ENCODE results near the gene ITPR1.

Gene ITPR1

DNA sequence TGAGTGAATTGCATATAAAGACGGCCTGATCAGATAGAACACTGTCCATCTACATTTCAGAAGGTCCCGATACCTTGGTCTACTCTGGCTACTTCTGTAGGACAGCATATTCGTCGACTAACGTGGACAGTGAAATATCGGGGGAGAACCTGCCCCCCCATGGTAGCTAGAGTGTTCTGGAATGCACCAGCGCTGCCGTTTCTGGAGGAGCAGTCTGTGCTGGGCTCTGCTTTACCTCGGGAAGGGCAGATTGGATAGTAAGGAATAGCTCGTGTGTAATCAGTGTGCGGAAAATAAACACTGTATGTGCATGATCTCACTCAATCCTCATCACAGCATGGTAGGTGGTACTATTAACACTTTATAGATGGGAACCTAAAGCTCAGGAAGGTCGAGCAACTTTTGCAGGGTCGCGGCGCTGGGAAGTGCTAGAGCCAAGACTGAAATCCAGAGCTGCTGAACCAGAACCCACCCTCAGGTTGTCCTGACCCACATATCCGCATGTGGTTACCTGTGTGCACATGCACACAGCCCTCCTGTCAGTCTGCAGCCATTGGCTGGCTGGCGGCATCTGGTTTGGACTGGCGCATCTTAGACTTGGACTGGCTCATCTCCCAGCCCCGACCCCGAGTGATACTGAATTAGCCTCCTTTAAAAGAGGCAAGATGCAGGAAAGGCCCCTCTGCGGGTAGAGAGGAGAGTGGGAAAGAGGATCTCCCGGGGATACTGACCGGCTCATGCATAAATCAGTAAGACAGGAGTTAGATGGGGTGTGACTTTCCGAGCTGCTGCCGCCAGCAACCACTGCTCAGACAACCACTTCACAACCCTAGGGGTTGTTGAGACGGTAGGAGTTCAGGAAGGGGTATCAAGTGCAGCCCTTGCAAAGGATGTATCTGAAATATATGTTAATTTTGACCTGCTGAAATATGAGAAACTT, 331.1 kb downstream of the ITPR1 start:
- TF ChIP-seq TAF1 (IDR thresholded peaks at IDR 0.05; ENCODE audit: borderline replicate concordance, insufficient read depth, low read length): no peak
- no peak for TF ChIP-seq POLR2AphosphoS5 (IDR thresholded peaks at IDR 0.05; ENCODE audit: low read depth, low read length)
- TF ChIP-seq, protein P1, sequence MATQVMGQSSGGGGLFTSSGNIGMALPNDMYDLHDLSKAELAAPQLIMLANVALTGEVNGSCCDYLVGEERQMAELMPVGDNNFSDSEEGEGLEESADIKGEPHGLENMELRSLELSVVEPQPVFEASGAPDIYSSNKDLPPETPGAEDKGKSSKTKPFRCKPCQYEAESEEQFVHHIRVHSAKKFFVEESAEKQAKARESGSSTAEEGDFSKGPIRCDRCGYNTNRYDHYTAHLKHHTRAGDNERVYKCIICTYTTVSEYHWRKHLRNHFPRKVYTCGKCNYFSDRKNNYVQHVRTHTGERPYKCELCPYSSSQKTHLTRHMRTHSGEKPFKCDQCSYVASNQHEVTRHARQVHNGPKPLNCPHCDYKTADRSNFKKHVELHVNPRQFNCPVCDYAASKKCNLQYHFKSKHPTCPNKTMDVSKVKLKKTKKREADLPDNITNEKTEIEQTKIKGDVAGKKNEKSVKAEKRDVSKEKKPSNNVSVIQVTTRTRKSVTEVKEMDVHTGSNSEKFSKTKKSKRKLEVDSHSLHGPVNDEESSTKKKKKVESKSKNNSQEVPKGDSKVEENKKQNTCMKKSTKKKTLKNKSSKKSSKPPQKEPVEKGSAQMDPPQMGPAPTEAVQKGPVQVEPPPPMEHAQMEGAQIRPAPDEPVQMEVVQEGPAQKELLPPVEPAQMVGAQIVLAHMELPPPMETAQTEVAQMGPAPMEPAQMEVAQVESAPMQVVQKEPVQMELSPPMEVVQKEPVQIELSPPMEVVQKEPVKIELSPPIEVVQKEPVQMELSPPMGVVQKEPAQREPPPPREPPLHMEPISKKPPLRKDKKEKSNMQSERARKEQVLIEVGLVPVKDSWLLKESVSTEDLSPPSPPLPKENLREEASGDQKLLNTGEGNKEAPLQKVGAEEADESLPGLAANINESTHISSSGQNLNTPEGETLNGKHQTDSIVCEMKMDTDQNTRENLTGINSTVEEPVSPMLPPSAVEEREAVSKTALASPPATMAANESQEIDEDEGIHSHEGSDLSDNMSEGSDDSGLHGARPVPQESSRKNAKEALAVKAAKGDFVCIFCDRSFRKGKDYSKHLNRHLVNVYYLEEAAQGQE (IDR thresholded peaks at IDR 0.05; ENCODE audit: insufficient read depth in 1 of 2, low read depth in 2 of 2, low read length in 2 of 2): no peak
- TF ChIP-seq FOXP2 (optimal IDR thresholded peaks at IDR 0.05; ENCODE audit: borderline replicate concordance, extremely low read depth, extremely low read length, insufficient read depth): no peak
- TF ChIP-seq SIN3A (IDR thresholded peaks at IDR 0.05; ENCODE audit: borderline replicate concordance, insufficient read depth, low read length): no peak

DNA sequence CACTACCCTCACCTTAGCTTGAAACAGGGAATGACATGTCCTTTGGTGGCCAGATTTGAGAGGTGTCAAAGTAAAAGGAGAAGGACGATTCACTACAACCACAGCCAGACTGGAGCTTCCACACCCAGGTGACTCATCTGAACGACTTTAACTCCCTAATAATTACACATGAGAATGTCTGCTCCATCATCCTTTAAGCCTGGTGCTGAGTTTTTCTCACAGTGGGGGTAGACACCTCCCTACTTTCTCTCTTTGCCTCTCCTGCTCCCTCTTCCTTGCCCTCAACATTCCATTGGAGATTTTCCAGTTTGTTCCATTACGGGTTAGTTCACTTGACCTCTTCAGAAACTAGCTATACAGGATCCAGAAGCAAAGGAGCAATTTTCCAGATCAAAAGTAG, 331.8 kb downstream of the ITPR1 start:
- TF ChIP-seq SIN3A (IDR thresholded peaks at IDR 0.05; ENCODE audit: borderline replicate concordance, insufficient read depth, low read length): no peak
- TF ChIP-seq TAF1 (IDR thresholded peaks at IDR 0.05; ENCODE audit: borderline replicate concordance, insufficient read depth, low read length): no peak
- TF ChIP-seq, protein P1 (IDR thresholded peaks at IDR 0.05; ENCODE audit: insufficient read depth in 1 of 2, low read depth in 2 of 2, low read length in 2 of 2): no peak

DNA sequence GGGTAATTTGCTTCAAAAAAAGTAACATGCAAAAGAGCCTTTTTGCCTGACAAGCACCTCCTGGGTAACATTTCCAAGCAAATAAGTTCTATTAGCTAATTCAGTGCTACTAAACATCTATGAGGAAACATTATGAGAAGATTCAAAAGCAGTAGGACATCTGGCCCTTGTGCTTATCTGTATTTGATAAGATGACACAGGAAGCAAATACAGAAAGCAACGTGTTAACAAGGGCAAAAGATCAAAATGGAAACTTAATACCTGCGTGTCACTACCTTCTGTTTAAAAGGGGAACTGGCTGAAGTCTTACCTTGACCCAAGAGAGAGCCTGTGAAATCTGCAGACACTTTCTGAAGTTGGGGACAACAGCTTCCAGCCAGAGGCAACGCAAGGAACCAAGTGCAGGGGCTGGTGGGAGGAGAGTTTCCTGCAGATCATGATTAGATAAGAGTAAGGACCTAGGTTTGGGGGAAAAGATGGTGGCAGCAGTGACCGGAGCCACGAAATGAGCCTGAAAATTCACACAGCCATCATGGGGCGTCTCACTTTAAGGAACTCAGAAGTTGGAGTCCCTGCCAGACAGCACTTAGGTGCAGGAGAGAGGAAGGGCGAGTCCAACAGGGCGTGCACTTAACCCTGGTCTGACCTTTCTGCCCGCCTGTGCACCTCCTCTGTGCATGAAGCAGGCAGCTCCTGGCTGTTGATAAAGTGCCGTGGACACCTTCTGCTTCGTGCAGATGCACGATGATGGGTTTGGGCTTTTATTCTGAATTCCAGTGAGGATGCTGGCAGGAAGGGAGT, 332.5 kb downstream of the ITPR1 start:
- TF ChIP-seq TAF1 (IDR thresholded peaks at IDR 0.05; ENCODE audit: borderline replicate concordance, insufficient read depth, low read length) (no peak), POLR2AphosphoS5 (IDR thresholded peaks at IDR 0.05; ENCODE audit: low read depth, low read length) (no peak), SIN3A (IDR thresholded peaks at IDR 0.05; ENCODE audit: borderline replicate concordance, insufficient read depth, low read length) (no peak), FOXP2 (optimal IDR thresholded peaks at IDR 0.05; ENCODE audit: borderline replicate concordance, extremely low read depth, extremely low read length, insufficient read depth) (no peak)
- TF ChIP-seq, protein P1 (IDR thresholded peaks at IDR 0.05; ENCODE audit: insufficient read depth in 1 of 2, low read depth in 2 of 2, low read length in 2 of 2): no peak

DNA sequence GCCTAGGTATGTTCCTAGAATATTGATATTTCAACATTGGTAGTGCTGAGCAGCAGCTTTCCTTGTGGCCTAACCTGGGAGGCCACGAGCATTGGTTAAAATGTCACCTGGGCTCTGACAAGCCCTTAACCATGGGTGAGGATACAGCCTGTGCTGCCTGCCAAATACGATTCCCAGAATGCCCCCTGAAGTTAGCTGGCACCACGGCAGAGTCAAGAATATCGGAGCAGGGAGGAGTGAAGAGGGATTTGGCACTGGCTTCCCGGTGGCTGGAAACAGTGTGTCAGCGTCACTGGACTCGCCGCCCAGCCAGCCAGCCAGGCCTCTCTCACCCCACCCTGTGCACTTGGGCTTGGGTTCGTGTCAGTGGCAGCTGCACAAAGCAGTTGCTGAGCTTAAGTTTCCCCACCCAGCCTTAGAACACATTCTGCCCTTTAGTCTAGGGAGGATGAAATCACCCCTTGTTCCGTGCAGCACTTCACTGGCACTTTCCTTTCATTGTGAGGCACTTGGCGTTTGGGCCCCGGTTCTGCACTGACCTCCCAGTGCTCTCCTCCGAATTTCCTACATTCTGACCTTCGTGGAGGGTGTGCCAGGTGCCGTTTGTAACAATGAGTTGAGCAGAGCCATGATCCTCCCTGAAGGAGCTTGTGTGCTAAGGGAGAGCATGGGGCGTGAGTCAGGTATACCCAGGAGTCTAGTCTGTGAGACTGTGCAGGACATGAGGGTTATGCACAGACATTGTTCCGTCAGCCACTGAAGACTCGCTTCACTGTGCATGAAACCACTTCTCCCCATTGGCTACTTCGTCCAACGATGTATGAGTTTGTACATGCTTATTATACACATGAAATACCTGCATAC, 333.3 kb downstream of the ITPR1 start:
- no peak for TF ChIP-seq SIN3A (IDR thresholded peaks at IDR 0.05; ENCODE audit: borderline replicate concordance, insufficient read depth, low read length)
- no peak for TF ChIP-seq POLR2AphosphoS5 (IDR thresholded peaks at IDR 0.05; ENCODE audit: low read depth, low read length)
- no peak for TF ChIP-seq TAF1 (IDR thresholded peaks at IDR 0.05; ENCODE audit: borderline replicate concordance, insufficient read depth, low read length)
- TF ChIP-seq, protein P1 (IDR thresholded peaks at IDR 0.05; ENCODE audit: insufficient read depth in 1 of 2, low read depth in 2 of 2, low read length in 2 of 2): no peak
- no peak for TF ChIP-seq FOXP2 (optimal IDR thresholded peaks at IDR 0.05; ENCODE audit: borderline replicate concordance, extremely low read depth, extremely low read length, insufficient read depth)

All from PFSK-1 (cell line).